GM10266 (cell line): ENCODE data around the gene NT5C2.

Experiments used
- DNase-seq: peaks from one replicate; pipeline ENCODE4 v3.0.0; 2012; ENCODE audit errors: extremely low spot score
- CTCF ChIP-seq: IDR thresholded peaks from 2 replicates; pipeline ENCODE4 v1.5.1; 2012; ENCODE audit warnings: mild to moderate bottlenecking, low read depth; ENCODE audit not compliant: control insufficient read depth, insufficient read depth; ENCODE audit errors: missing control alignments

Gene NT5C2

GRCh38 chr10:103193107-103193819, at the start of gene NT5C2:
NT5C2 (minus strand) TSS chr10:103193272; CDS start chr10:103174958, 18,314 bp downstream.
- peak; percentile 88 for DNase-seq
- no peak for TF ChIP-seq CTCF

GRCh38 chr10:103241262-103242011, 48.4 kb upstream of the NT5C2 start:
- DNase-seq: no peak
- TF ChIP-seq CTCF: no peak

DNA sequence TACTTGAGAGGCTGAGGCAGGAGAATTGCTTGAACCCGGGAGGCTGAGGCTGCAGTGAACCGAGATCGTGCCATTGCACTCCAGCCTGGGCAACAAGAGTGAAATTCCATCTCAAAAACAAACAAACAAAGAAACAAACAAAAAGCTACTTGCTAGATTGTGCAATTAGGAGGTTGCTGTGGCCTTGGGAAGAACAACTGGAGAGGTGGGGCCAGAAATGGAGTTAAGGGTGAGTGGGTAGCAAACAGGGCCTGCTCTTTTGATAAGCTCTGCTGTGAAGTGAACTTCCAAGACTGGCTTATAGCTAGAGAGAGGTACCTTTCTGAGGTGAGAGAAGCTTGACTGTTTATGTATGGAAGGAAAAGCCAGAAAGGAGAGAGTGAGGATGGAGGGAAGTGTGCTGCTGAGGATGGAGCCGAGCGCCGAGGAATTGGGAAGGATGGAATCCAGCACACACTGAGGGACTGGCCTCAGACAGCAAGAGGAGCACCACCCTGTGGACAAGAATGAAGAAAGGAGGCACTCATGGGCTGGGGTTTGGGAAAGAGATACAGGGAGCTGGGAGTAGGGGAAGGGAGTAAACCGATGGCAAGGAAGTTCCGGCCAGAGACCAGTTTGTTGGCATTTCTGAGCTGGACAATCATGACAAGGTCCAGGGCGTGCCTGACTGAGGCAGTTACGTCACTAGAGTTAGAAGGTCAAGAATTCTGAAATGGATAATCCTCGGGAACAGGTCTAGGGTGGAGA, 45.6 kb upstream of the NT5C2 start:
- TF ChIP-seq CTCF: no peak
- DNase-seq: no peak

DNA sequence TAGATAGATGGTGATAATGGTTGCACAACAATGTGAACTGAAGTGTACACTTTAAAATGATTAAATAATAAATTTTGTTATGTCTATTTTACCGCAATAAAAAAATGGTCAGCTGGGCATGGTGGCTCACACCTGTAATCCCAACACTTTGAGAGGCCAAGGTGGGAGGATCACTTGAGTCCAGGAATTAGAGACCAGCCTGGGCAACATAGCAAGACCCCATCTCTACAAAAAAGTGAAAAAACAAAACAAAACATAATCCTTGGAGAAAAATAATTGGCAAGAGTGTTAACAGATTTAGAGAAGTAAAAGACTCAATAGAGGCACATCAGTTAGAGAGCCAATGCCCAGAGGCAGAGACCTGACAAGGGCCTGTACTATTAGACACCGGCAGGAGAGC, 42.7 kb upstream of the NT5C2 start:
- no peak for TF ChIP-seq CTCF
- DNase-seq: no peak

DNA sequence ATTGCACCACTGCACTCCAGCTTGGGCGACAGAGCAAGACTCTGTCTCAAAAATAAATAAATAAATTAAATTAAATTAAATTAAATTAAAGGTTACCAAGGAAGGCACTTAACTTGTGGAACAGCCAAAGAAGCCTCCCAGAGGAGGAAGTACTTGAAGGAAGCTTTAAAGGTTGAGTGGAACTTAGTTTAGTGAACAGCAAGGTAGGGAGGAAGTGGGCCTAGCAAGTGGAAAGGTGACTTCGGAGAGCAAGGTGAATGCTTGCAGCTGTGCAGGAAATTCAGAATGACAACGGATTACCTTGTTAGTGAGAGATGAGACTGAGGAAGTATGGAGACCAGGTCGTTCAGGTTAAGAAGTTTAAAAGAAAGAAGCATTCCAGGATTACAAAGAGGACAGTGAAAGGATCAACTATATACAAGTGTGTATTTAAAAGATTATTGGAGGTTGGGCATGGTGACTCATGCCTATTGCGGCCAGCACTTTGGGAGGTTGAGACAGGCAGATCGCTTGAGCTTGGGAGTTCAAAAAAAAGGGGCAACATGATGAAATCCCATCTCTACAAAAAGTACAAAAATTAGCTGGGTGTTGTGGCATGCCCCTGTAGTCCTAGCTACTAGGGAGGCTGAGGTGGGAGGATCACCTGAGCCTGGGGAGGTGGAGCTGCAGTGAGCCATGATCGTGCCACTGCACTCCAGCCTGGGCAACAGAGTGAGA, 39.9 kb upstream of the NT5C2 start:
- no peak for TF ChIP-seq CTCF
- DNase-seq: no peak

DNA sequence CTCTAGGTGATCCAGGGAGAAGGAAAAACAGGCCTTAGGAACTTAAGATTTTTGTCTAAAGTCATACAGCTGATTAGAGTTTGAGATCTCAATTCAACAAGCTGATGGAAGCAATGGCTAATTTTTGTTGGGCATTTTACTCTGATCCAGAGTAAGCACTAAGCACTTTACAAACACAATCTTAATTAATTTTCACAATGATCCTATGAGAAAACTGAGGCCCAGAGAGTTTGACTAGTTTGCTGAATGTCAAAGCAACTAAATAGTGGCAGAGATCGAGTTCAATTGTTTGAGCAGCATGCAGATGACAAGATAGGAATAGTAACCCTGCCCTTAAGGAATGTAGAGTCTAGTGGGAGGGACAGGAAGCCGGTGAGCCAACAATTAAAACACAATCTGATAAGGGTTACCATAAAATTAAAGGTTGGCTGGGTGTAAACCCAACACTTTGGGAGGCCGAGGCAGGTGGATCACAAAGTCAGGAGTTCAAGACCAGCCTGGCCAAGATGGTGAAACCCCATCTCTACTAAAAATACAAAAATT, 39.1 kb upstream of the NT5C2 start:
- no peak for TF ChIP-seq CTCF
- DNase-seq: no peak
